Stomach (tissue), 9 donors: Measurements from ENCODE around the gene STK32C. TPM values are rescaled to one million over a fixed set of nuclear protein-coding genes. Genes with fewer than 3 reads are reported as not detected.

Experiments
- DNase-seq, 2 donors: peaks; one replicate each; pipeline versions ENCODE4 v3.0.0 to v3.0.0-alpha.2; 2013 to 2019
- H3K27ac ChIP-seq, 5 donors: fragments of 200-600 bp in 4 of 5; sonication (generic) in 4 of 5; one replicate each; pipeline ENCODE4 v1.5.1; 2013 to 2019; ENCODE audit warnings: mild to moderate bottlenecking in 1 of 5, moderate library complexity in 1 of 5
- H3K27me3 ChIP-seq, 3 donors: fragments of 200-600 bp; sonication (generic); one replicate each; pipeline ENCODE4 v1.5.1; 2017 to 2019; ENCODE audit warnings: mixed run types in 1 of 3
- H3K36me3 ChIP-seq, 4 donors: fragments of 200-600 bp; sonication (generic); 1 replicate in 3 of 4; 2 replicates in 1 of 4; pipeline ENCODE4 v1.5.1; 2016 to 2019
- H3K4me1 ChIP-seq, 4 donors: fragments of 200-600 bp; sonication (generic); one replicate each; pipeline ENCODE4 v1.5.1; 2016 to 2019
- H3K4me3 ChIP-seq, 4 donors: fragments of 200-600 bp; sonication (generic) in 3 of 4; one replicate each; pipeline ENCODE4 v1.5.1; 2016 to 2019; ENCODE audit warnings: mild to moderate bottlenecking in 1 of 4
- H3K9me3 ChIP-seq, 4 donors: fragments of 200-600 bp; sonication (generic); one replicate each; pipeline ENCODE4 v1.5.1; 2016 to 2019
- CTCF ChIP-seq, 7 experiments: fragments of 450-650 bp in 4 of 7; fragments of 200-600 bp in 3 of 7; sonication (generic) in 3 of 7; IDR thresholded peaks; one replicate each; pipeline ENCODE4 v1.5.1; 2016 to 2019; ENCODE audit warnings: antibody characterized with exemption in 7 of 7, control low read depth in 2 of 7, mild to moderate bottlenecking in 1 of 7
- EP300 ChIP-seq: sonication (generic); formaldehyde crosslinking; IDR thresholded peaks from one replicate; pipeline ENCODE4 v1.6.1; 2017; ENCODE audit warnings: antibody characterized with exemption
- POLR2A ChIP-seq, 4 donors: fragments of 450-650 bp; IDR thresholded peaks; one replicate each; pipeline ENCODE4 v1.6.1; 2016; ENCODE audit warnings: antibody characterized with exemption in 4 of 4, control low read depth in 2 of 4, mild to moderate bottlenecking in 1 of 4, moderate library complexity in 1 of 4
- POLR2AphosphoS5 ChIP-seq, 3 donors: sonication (generic); formaldehyde crosslinking; IDR thresholded peaks; one replicate each; pipeline ENCODE4 v1.6.1; 2016; ENCODE audit warnings: antibody characterized with exemption in 3 of 3
- WGBS, 5 donors: extraction: QIAGEN DNeasy Blood & Tissue Kit in 3 of 5; methylation state at CpG; one replicate each; pipeline versions ENCODE4 v1.1.5 to v1.1.7; 2013 to 2018; 5-methylcytosine and 5-hydroxymethylcytosine counted together
- intact Hi-C: fragments of 100-400 bp; cut with DNase I; formaldehyde crosslinking; loops from one replicate; pipeline ENCODE4 v1.15.1; 2023; ENCODE audit warnings: low total_unique reads
- polyA plus RNA-seq, 3 donors: library from polyadenylated mRNA; stranded (reverse); fragments of 200-250 nt; gene quantifications; one replicate each; pipeline ENCODE4 v1.2.3, GENCODE V29; 2013
- total RNA-seq, 5 donors: library from RNA; depleted of rRNA; stranded (reverse); fragments of >200 nt; gene quantifications; one replicate each; pipeline versions ENCODE4 v1.1.0 to v1.2.3, GENCODE V29; 2014 to 2016
- donor health status: healthy with polysubstance abuse.
- donor health status: Bipolar disorder and iron deficiency.
- donor health status: healthy.

Gene STK32C
- total and polyA plus RNA-seq, 8 donors, result 1.6 to 71.0 (median 7.9) TPM; not detected in 1

DNA sequence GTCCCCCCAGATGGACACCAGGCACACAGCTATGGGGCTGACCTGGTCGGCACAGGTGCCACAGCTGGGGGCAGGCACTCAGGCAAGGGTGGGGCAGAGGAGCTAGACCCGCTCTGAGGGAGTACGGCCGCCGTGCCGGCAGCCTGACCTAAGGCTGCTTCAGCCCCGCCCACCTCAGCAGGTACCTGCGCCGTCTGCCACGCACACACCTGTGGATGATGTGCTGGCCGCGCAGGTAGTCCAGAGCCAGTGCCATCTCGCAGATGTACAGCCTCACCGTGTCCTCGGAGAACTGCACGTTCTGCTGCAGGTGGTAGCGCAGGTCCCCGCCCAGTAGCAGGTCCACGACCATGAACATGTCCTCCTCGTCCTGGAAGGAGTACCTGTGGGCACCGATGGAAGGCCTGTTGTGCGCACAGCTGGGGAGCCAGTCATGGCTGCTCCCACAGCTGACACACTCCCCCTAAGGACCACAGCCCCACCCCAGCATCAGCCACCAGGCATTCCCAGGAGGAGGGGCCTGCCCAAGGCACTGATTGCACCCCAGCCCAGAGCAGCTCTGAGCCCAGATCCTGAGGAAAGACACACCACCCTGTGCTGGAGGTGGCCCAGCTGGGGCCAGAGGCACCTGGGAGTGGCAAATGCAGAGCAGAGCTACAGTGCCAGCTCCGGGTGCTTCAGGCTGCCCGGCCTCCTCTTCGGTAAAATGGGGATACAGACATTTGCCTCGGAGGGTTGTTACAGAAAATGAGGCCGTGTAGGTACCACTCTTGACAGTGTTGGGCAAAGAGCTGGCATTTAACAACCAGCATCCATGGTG lies 81.0 kb downstream of the STK32C start:
- intact Hi-C loops, result loop anchor here (10.0 kb wide), 1 partner anchor 228 kb away; no protein-coding TSS in a partner anchor
- no peak overlapping the region for H3K4me3 ChIP-seq
- peaks cover 0 to 26% (median 19%) of the 10 kb centered on the region in 4 donors for H3K4me1 ChIP-seq
- H3K27ac ChIP-seq, result no peak overlapping the region
- peaks cover 0 to 17% (median 0%) of the 10 kb centered on the region in 4 donors for H3K36me3 ChIP-seq
- H3K9me3 ChIP-seq, result no peaks in the 10 kb centered on the region
- H3K27me3 ChIP-seq, result no peaks in the 10 kb centered on the region
- TF ChIP-seq CTCF (IDR thresholded peaks at IDR 0.05), result no peak
- TF ChIP-seq POLR2A (IDR thresholded peaks at IDR 0.05), result no peak
- TF ChIP-seq POLR2AphosphoS5 (IDR thresholded peaks at IDR 0.05), result no peak
- no peak for TF ChIP-seq EP300
- 80 to 87% (median 84%) methylated on average over 21 to 27 of the region's 27 CpGs for WGBS, 5 donors
- no peak for DNase-seq

DNA sequence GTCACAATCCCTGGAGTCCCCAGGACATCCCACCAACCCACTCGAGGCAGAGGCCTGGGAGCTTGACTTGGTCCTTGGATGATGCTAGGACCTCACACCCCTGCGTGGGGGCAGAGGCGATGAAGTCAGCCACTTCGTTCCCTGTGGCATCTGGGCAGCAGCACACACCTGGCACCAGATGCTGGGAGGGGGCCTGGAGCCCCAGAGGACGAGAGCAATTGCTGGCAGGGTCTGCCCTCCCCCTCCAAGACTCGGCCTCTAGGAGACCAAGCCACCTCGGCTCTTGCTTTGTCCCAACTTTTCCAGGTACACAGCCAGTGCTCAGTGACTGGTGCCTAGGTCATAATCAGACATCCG lies 81.9 kb downstream of the STK32C start:
- intact Hi-C loops, result loop anchor here (10.0 kb wide), 1 partner anchor 229 kb away; no protein-coding TSS in a partner anchor
- WGBS, 5 donors, result 73 to 81% (median 79%) methylated on average over 7 to 8 of the region's 8 CpGs
- Histone ChIP-seq H3K4me1 (peaks cover 0 to 20% (median 17%) of the 10 kb centered on the region in 4 donors), H3K9me3 (no peaks in the 10 kb centered on the region), H3K27me3 (no peaks in the 10 kb centered on the region), H3K36me3 (peaks cover 0 to 17% (median 0%) of the 10 kb centered on the region in 4 donors), H3K4me3 (no peak overlapping the region), H3K27ac (no peak overlapping the region)
- no peak for TF ChIP-seq EP300
- no peak for TF ChIP-seq POLR2A (IDR thresholded peaks at IDR 0.05)
- no peak for TF ChIP-seq POLR2AphosphoS5 (IDR thresholded peaks at IDR 0.05)
- no peak for TF ChIP-seq CTCF (IDR thresholded peaks at IDR 0.05)
- DNase-seq, result no peak

DNA sequence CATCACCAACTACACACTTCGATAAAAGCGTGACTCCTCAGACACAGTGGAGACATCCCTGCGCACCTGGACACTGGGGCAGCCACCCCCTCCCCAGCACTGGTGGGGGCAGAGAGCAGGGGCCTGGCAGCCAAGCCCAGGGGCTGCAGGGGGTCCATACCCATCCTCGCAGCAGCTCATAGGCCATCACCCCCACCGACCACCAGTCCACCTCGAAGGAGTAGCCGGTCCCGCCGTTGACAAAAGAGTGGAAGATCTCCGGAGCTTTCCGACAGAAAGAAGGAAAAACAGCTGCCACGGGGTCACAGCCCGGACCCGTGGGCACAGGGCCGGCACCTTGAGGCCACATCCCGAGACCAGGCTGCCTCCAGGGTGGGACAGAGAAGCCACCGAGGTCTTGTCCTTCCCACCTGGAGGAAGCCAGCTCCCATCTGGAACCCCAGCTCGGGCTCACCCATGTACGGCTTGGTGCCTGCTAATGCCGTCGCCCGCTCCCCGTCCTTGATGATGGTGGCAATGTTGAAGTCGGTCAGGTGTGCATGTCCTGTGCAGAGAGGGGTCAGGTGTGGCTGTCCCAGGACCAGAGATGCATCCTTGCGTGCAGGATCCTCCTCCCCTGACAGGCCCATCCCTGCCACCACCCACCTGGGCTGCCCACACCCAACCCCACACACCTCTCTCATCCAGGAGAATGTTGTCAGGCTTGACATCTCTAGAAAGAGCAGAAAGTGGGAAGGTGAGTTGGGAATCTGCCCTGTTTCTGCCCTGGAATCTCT lies 82.5 kb downstream of the STK32C start:
- Histone ChIP-seq H3K36me3 (peaks cover 0 to 17% (median 0%) of the 10 kb centered on the region in 4 donors), H3K27me3 (no peaks in the 10 kb centered on the region), H3K4me3 (no peak overlapping the region), H3K27ac (no peak overlapping the region), H3K4me1 (peaks cover 0 to 15% (median 11%) of the 10 kb centered on the region in 4 donors), H3K9me3 (no peaks in the 10 kb centered on the region)
- no peak for DNase-seq
- intact Hi-C loops, result loop anchor here (10.0 kb wide), 1 partner anchor 230 kb away; no protein-coding TSS in a partner anchor
- TF ChIP-seq EP300, result no peak
- TF ChIP-seq CTCF (IDR thresholded peaks at IDR 0.05), result no peak
- no peak for TF ChIP-seq POLR2A (IDR thresholded peaks at IDR 0.05)
- no peak for TF ChIP-seq POLR2AphosphoS5 (IDR thresholded peaks at IDR 0.05)
- 88 to 95% (median 91%) methylated on average over 21 to 25 of the region's 25 CpGs for WGBS, 5 donors

GRCh38 chr10:132224343-132225072 lies 83.2 kb downstream of the STK32C start:
- Histone ChIP-seq H3K4me3 (no peak overlapping the region), H3K4me1 (peaks cover 0 to 8% (median 8%) of the 10 kb centered on the region in 4 donors), H3K36me3 (peaks cover 0 to 17% (median 0%) of the 10 kb centered on the region in 4 donors), H3K27me3 (no peaks in the 10 kb centered on the region), H3K9me3 (no peaks in the 10 kb centered on the region), H3K27ac (no peak overlapping the region)
- no peak for TF ChIP-seq EP300
- no peak for TF ChIP-seq POLR2AphosphoS5 (IDR thresholded peaks at IDR 0.05)
- no peak for TF ChIP-seq POLR2A (IDR thresholded peaks at IDR 0.05)
- TF ChIP-seq CTCF (IDR thresholded peaks at IDR 0.05), result no peak
- intact Hi-C loops, result loop anchor here (10.0 kb wide), 1 partner anchor 230 kb away; no protein-coding TSS in a partner anchor
- whole genome bisulfite sequencing, 5 donors, result 80 to 92% (median 87%) methylated on average over 14 to 20 of the region's 20 CpGs
- no peak for DNase-seq
